ENCODE results near the gene STOML2. TPM values are rescaled to one million over a fixed set of nuclear protein-coding genes. Genes with fewer than 3 reads are reported as not detected.

Gene STOML2
- total RNA-seq, 1 donor from 2014 or later = 71.4 TPM

DNA sequence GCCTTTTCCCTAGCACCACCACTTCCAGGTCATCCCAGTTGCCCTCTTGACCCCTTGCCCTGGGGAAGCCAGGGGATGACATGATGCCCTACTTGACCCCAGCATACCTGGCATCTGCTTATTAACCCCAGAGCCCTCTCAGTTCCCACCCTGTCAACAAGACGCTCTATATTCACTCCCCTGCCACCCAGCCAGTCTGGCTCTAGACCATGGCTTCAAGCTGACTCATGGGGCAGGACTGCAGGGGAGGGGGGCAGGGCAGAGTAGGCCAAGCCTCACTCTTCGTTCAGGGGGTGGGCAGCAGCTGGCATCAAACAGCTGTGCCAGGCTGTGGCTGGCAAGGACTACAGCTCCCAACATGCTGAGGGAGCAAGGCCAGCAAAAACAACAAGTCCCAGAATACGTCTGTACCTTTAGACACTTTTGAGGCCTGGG is 7.4 kb upstream of the STOML2 start:
- Mint-ChIP-seq H3K4me1 (ENCODE audit: low read depth) (peaks cover 54% of the 10 kb centered on the region), H3K4me3 (ENCODE audit: unreplicated experiment) (peak overlapping the region; percentile 86), H3K27me3 (ENCODE audit: low read depth) (no peaks in the 10 kb centered on the region), H3K36me3 (ENCODE audit: low read depth) (peaks cover 12% of the 10 kb centered on the region), H3K27ac (ENCODE audit: unreplicated experiment) (peak overlapping the region; percentile 96), H3K9me3 (ENCODE audit: low read depth) (no peaks in the 10 kb centered on the region)
- no peak for DNase-seq (ENCODE audit: low spot score)
- TF ChIP-seq, protein P1, sequence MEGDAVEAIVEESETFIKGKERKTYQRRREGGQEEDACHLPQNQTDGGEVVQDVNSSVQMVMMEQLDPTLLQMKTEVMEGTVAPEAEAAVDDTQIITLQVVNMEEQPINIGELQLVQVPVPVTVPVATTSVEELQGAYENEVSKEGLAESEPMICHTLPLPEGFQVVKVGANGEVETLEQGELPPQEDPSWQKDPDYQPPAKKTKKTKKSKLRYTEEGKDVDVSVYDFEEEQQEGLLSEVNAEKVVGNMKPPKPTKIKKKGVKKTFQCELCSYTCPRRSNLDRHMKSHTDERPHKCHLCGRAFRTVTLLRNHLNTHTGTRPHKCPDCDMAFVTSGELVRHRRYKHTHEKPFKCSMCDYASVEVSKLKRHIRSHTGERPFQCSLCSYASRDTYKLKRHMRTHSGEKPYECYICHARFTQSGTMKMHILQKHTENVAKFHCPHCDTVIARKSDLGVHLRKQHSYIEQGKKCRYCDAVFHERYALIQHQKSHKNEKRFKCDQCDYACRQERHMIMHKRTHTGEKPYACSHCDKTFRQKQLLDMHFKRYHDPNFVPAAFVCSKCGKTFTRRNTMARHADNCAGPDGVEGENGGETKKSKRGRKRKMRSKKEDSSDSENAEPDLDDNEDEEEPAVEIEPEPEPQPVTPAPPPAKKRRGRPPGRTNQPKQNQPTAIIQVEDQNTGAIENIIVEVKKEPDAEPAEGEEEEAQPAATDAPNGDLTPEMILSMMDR (IDR thresholded peaks at IDR 0.05) = no peak

DNA sequence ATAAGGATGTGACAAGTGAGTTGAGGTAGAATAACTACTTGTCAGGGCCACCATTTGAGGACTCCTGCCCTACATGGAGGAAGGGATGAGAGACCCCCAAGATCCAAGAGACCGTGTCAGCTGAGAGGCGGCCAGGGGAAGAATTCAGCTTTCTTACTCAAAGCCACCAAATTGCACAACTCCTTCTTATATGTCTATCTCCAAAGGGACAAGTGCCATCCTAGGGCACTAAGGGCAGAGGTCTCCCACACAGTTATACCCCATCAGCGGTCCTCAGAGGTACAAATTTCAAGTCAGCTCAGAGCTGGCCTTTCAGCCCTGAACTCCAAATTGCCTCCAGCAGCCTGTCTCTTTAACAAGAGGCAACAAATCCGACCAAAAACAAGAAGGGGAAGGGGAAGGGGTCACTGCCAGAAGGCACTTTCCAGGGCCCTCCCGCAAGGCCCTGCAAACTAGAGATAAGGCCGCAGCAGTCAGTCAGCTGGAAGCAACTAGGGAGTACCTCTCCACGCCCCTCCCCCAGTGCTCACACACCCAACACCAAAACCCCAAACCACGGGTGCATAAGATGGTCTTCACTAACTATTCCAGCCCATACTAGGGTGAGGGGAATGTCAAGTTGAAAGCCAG is 6.1 kb upstream of the STOML2 start:
- H3K9me3 Mint-ChIP-seq (ENCODE audit: low read depth) = no peaks in the 10 kb centered on the region
- TF ChIP-seq, protein P1 (IDR thresholded peaks at IDR 0.05) = no peak
- no peaks in the 10 kb centered on the region for H3K27me3 Mint-ChIP-seq (ENCODE audit: low read depth)
- peaks cover 51% of the 10 kb centered on the region for H3K4me1 Mint-ChIP-seq (ENCODE audit: low read depth)
- H3K27ac Mint-ChIP-seq (ENCODE audit: unreplicated experiment) = peak overlapping the region; percentile 91
- H3K4me3 Mint-ChIP-seq (ENCODE audit: unreplicated experiment) = no peak overlapping the region
- peaks cover 16% of the 10 kb centered on the region for H3K36me3 Mint-ChIP-seq (ENCODE audit: low read depth)
- DNase-seq (ENCODE audit: low spot score) = no peak

DNA sequence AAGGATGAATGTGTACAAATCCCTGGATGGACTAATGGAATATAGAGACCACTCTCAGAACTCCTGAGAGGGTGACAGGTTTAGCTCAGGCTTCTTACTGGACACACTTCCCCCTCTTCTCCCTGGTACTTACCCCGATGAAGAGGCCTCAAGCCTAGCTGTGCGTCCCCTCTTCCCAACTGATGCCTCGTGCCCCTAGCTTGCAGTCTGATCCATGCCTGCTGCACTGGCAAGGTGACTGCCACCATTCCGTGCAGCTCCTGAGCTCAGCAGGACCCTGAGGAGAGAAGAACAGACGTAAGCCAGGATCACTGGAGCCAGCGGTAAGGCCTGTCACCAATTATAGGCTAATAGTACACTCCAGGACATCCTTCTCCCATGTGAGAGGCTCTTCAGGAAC is 5.5 kb upstream of the STOML2 start:
- no peaks in the 10 kb centered on the region for H3K9me3 Mint-ChIP-seq (ENCODE audit: low read depth)
- no peaks in the 10 kb centered on the region for H3K27me3 Mint-ChIP-seq (ENCODE audit: low read depth)
- peaks cover 16% of the 10 kb centered on the region for H3K36me3 Mint-ChIP-seq (ENCODE audit: low read depth)
- H3K27ac Mint-ChIP-seq (ENCODE audit: unreplicated experiment) = peak overlapping the region; percentile 74
- peaks cover 51% of the 10 kb centered on the region for H3K4me1 Mint-ChIP-seq (ENCODE audit: low read depth)
- no peak for DNase-seq (ENCODE audit: low spot score)
- H3K4me3 Mint-ChIP-seq (ENCODE audit: unreplicated experiment) = no peak overlapping the region
- TF ChIP-seq, protein P1 (IDR thresholded peaks at IDR 0.05) = no peak

DNA sequence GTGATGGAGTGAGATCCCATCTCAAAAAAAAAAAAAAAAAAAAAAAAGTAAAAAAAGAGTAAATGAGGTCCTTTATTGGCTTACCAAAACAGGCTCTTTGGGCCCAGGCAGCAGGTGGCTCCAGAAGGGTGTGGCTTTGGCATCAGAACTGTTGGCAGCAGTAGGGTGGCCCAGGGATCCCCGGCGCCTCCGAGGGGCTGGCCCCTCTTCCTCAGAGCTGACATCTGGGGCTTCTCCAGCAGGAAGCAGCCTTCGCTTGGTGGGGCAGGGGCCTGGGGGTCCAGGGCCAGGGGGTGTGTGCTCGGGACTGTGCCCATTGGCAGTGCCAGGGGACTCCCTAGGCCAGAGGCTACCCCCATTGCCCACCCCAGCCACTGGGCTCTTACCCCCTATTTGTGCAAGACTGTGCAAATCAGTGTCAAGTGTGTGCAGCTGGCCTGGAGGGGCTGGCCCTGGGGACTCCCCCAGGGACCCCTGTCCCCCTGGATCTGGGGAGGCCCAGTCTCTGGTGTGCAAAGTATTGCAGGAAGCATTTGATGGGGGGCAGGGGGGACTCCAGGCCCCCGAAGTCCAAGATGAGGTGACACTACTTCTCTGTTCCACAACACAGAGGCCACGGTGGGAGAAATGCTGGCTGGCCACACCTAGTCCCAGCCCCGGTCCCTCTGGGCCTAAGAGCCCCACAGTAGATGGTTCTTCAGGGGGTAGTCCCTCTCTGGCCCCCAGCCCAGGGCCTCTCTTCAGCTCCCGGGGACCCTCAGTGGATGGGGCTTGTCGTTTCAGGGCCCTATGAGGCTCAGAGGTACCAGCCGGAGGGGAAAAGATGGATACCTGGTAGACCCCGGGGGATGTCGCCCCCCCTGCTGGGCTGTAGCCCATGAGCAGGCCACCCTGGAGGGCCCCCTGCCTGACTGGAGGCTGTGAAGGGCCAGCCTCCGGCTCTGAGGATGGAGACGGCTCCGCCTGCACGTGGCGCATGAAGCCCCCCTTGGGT is 4.7 kb upstream of the STOML2 start:
- H3K4me1 Mint-ChIP-seq (ENCODE audit: low read depth) = peaks cover 53% of the 10 kb centered on the region
- no peaks in the 10 kb centered on the region for H3K27me3 Mint-ChIP-seq (ENCODE audit: low read depth)
- no peak for DNase-seq (ENCODE audit: low spot score)
- peaks cover 16% of the 10 kb centered on the region for H3K36me3 Mint-ChIP-seq (ENCODE audit: low read depth)
- no peaks in the 10 kb centered on the region for H3K9me3 Mint-ChIP-seq (ENCODE audit: low read depth)
- TF ChIP-seq, protein P1 (IDR thresholded peaks at IDR 0.05) = no peak
- H3K27ac Mint-ChIP-seq (ENCODE audit: unreplicated experiment) = no peak overlapping the region
- H3K4me3 Mint-ChIP-seq (ENCODE audit: unreplicated experiment) = no peak overlapping the region

DNA sequence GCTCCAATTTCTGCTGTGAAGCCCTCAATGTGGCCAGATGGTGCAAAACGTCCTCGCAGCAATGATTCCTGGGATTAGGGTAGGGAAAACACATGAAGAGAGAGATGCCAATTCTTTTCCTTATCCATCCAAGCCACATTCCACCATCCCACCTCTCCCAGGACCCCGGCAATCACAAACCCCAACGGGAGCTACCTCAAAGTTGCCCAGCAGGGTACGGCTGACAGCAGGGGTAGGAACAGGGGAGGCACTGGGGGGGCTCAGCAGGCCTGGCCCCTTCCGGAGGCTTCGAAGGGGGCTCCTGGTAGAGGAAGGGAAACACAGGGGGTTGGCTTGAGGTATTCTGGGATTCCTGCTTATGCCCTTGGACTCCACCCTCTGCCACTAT is 3.4 kb upstream of the STOML2 start:
- no peak overlapping the region for H3K4me3 Mint-ChIP-seq (ENCODE audit: unreplicated experiment)
- H3K27me3 Mint-ChIP-seq (ENCODE audit: low read depth) = no peaks in the 10 kb centered on the region
- TF ChIP-seq, protein P1 (IDR thresholded peaks at IDR 0.05) = no peak
- H3K27ac Mint-ChIP-seq (ENCODE audit: unreplicated experiment) = no peak overlapping the region
- peaks cover 52% of the 10 kb centered on the region for H3K4me1 Mint-ChIP-seq (ENCODE audit: low read depth)
- peaks cover 16% of the 10 kb centered on the region for H3K36me3 Mint-ChIP-seq (ENCODE audit: low read depth)
- no peak for DNase-seq (ENCODE audit: low spot score)
- H3K9me3 Mint-ChIP-seq (ENCODE audit: low read depth) = no peaks in the 10 kb centered on the region
